Fibroblast of pulmonary artery (primary cell): ENCODE measurements around the gene PRDM2.
A peak's percentile ranks its signal among the peaks of the same experiment; 100 is the strongest.
"Not testable (repeated sequence)": the region's sequence is repeated elsewhere in the genome, so short reads cannot be mapped to it uniquely, and the experiment has no call there.

Source experiments
- DNase-seq: peaks from one replicate; pipeline ENCODE4 v3.0.0-alpha.2; 2010; ENCODE audit warnings: low read depth
- H3K4me3 ChIP-seq: replicated peaks from 2 replicates; pipeline ENCODE4 v1.5.1; 2011; ENCODE audit warnings: low read depth, mild to moderate bottlenecking, control low read depth, low read length, moderate library complexity
- CTCF ChIP-seq: IDR thresholded peaks from 2 replicates; pipeline ENCODE4 v1.5.1; 2011; ENCODE audit warnings: mild to moderate bottlenecking, control low read depth, low read length, inconsistent platforms; ENCODE audit errors: missing control alignments

The PRDM2 gene

DNA sequence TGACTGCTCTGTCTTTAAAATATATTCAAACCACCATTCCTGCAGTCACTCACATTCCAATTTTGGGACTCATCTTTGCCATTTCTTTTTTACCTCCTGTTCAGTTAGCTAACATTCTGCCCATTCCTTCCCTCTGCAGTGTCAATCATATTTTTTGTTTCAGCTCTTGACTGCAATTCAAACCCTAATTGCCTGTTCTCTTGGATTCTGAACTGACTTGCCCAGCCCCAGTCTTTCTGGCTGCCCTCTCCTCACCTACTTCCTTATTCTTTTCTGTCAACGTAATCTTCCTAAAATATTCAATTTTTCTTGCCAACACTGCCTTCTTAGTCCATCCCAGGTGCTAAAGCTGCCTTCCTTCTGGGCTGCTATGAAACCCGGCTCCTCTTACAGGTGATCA, 6.1 kb downstream of the PRDM2 start:
- no peak for TF ChIP-seq CTCF
- no peak overlapping the region for H3K4me3 ChIP-seq
- DNase-seq = no peak

DNA sequence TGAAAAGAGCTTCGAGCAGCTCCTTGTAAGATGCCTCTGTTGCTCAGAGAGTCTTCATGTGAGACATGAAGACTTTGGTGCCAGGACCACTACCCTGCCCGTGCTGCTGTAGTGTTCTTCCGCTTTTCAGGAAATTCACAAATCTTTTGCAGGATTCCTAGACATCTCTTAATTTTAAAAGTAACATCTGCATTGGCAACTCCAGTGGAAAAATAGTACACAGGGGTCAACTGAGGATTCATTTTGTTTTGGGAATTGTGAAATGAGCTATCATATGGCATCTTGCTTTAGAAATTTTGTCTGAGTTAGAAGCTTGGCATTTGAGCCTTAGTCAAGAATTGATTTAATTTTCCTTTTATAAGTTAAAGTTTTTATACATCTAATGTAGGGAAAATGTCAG, 7.2 kb downstream of the PRDM2 start:
- peak; percentile 20 for DNase-seq
- TF ChIP-seq CTCF = no peak
- H3K4me3 ChIP-seq = no peak overlapping the region

DNA sequence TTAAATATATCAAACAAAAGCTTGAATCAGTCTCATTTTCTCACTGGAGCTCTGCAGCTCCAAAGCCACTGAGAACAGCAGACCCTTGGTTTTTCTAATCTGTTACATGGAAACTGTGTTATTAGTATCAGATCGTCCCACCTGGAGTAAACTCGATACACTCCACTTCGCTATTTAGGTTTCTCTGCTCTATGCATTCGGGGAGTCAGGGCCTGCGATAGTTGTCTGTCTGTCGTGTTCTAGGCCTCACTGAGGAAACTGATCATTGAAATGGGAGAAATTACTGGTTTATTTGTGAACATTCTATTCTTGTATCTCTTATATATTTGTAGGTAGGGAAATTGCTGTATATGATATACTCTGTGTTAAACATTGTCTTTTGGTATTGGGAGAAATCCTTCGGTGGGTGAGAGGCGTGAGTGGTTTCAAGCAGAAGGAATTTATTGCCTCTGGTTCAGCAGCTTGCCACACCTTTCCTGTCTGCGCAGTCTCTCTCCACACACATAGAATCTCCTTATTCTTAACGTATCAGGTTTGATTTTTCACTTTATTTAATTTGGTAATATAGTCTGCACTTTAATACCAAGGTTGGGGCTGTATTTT, 8.5 kb downstream of the PRDM2 start:
- no peak for TF ChIP-seq CTCF
- no peak for DNase-seq
- H3K4me3 ChIP-seq = no peak overlapping the region

- no peak overlapping the region for H3K4me3 ChIP-seq
- no peak for TF ChIP-seq CTCF
- DNase-seq = no peak
Measured at GRCh38 chr1:13710086-13710485, 10.1 kb downstream of the PRDM2 start.

DNA sequence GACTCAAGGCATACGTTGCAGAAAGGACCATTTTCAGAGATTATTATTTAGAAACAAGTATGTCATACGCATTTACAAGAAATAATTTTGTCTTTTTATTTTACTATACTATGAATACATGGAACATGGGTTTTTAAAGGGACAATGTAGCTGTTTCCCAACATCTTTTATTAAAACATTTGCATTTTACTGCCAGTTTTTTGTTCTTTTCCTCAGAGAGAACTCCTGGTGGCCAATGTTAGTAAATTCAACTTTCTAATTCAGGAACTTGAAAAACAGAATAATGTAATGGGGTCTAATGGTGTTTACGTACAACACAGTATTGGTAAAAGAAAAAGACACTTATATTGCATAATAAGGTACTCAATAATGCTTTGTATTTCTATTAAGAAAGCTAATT, 14.9 kb downstream of the PRDM2 start:
- DNase-seq = no peak

DNA sequence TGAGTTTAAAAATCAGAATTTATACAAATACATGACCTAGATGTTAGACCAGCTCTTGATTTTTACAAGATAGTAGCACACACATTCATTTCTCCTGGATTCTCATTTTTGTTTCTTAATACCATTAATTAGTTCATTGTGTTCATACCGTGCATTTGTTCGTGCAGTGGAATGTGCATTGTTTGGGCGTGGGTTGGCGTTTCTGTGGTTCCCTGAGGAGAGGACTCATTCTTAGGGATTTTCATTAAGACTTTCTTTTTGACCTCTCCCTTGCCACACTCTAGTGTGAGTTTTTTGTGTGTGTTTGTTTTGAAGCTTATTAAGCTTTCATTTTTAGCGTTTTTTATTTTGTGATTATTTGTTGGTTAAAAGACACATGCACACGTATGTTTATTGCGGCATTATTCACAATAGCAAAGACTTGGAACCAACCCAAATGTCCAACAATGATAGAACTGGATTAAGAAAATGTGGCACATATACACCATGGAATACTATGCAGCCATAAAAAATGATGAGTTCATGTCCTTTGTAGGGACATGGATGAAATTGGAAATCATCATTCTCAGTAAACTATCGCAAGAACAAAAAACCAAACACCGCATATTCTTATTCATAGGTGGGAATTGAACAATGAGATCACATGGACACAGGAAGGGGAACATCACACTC, 15.8 kb downstream of the PRDM2 start:
- DNase-seq, H3K4me3 ChIP-seq: not testable (repeated sequence)

More for the DNA sequence above, 14.9 kb downstream of the PRDM2 start:
- H3K4me3 ChIP-seq = no peak overlapping the region
- peak; percentile 27 for TF ChIP-seq CTCF

GRCh38 chr1:13722808-13723360, 22.9 kb downstream of the PRDM2 start:
- no peak for DNase-seq
- H3K4me3 ChIP-seq = no peak overlapping the region
- no peak for TF ChIP-seq CTCF
